ENCODE measurements around the gene KCTD2. TPM values are rescaled to one million over a fixed set of nuclear protein-coding genes. Genes with fewer than 3 reads are reported as not detected.

KCTD2 gene
- total RNA-seq, 1 donor from 2014 or later: 18.7 TPM

- no peak for DNase-seq
- H3K27ac Mint-ChIP-seq: no peak overlapping the region
- H3K4me3 Mint-ChIP-seq: no peak overlapping the region
- no peaks in the 10 kb centered on the region for H3K9me3 Mint-ChIP-seq
- intact Hi-C loops (cut with micrococcal nuclease): no loop called here
- H3K36me3 Mint-ChIP-seq (ENCODE audit: low read depth): peaks cover 6% of the 10 kb centered on the region
- H3K4me1 Mint-ChIP-seq: peaks cover 10% of the 10 kb centered on the region
- H3K27me3 Mint-ChIP-seq: no peaks in the 10 kb centered on the region
Measured at GRCh38 chr17:75096082-75096625, 49.1 kb downstream of the KCTD2 start.

GRCh38 chr17:75097865-75098264, 50.8 kb downstream of the KCTD2 start:
- Mint-ChIP-seq H3K36me3 (ENCODE audit: low read depth) (peaks cover 6% of the 10 kb centered on the region), H3K27me3 (no peaks in the 10 kb centered on the region), H3K4me1 (no peaks in the 10 kb centered on the region), H3K9me3 (no peaks in the 10 kb centered on the region), H3K27ac (no peak overlapping the region), H3K4me3 (no peak overlapping the region)
- intact Hi-C loops (cut with micrococcal nuclease): no loop called here
- no peak for DNase-seq

- Mint-ChIP-seq H3K36me3 (ENCODE audit: low read depth) (peaks cover 6% of the 10 kb centered on the region), H3K4me3 (no peak overlapping the region), H3K27ac (no peak overlapping the region), H3K27me3 (no peaks in the 10 kb centered on the region), H3K9me3 (no peaks in the 10 kb centered on the region), H3K4me1 (no peaks in the 10 kb centered on the region)
- no peak for DNase-seq
- intact Hi-C loops (cut with micrococcal nuclease): no loop called here
Measured at GRCh38 chr17:75098861-75099260, 51.8 kb downstream of the KCTD2 start.

- H3K9me3 Mint-ChIP-seq: no peaks in the 10 kb centered on the region
- H3K27me3 Mint-ChIP-seq: no peaks in the 10 kb centered on the region
- DNase-seq: no peak
- no peak overlapping the region for H3K4me3 Mint-ChIP-seq
- H3K36me3 Mint-ChIP-seq (ENCODE audit: low read depth): peaks cover 6% of the 10 kb centered on the region
- intact Hi-C loops (cut with micrococcal nuclease): no loop called here
- H3K27ac Mint-ChIP-seq: no peak overlapping the region
- no peaks in the 10 kb centered on the region for H3K4me1 Mint-ChIP-seq
Measured at GRCh38 chr17:75099881-75100595, 53.0 kb downstream of the KCTD2 start.

- H3K36me3 Mint-ChIP-seq (ENCODE audit: low read depth): peaks cover 6% of the 10 kb centered on the region
- no peaks in the 10 kb centered on the region for H3K9me3 Mint-ChIP-seq
- no peak overlapping the region for H3K4me3 Mint-ChIP-seq
- no peaks in the 10 kb centered on the region for H3K27me3 Mint-ChIP-seq
- intact Hi-C loops (cut with micrococcal nuclease): no loop called here
- H3K27ac Mint-ChIP-seq: no peak overlapping the region
- H3K4me1 Mint-ChIP-seq: peaks cover 2% of the 10 kb centered on the region
- no peak for DNase-seq
Measured at GRCh38 chr17:75102385-75102821, 55.4 kb downstream of the KCTD2 start.

GRCh38 chr17:75103601-75104554, 56.9 kb downstream of the KCTD2 start:
- Mint-ChIP-seq H3K27me3 (no peaks in the 10 kb centered on the region), H3K4me1 (peaks cover 6% of the 10 kb centered on the region), H3K27ac (no peak overlapping the region), H3K4me3 (no peak overlapping the region), H3K9me3 (no peaks in the 10 kb centered on the region), H3K36me3 (ENCODE audit: low read depth) (peaks cover 3% of the 10 kb centered on the region)
- intact Hi-C loops (cut with micrococcal nuclease): no loop called here
- no peak for DNase-seq

GRCh38 chr17:75105126-75106080, 58.4 kb downstream of the KCTD2 start:
- H3K27ac Mint-ChIP-seq: no peak overlapping the region
- H3K4me3 Mint-ChIP-seq: no peak overlapping the region
- peak; percentile 73 for DNase-seq
- H3K36me3 Mint-ChIP-seq (ENCODE audit: low read depth): peaks cover 3% of the 10 kb centered on the region
- H3K9me3 Mint-ChIP-seq: no peaks in the 10 kb centered on the region
- no peaks in the 10 kb centered on the region for H3K27me3 Mint-ChIP-seq
- peaks cover 11% of the 10 kb centered on the region for H3K4me1 Mint-ChIP-seq
- intact Hi-C loops (cut with micrococcal nuclease): no loop called here

GRCh38 chr17:75108193-75108592, 61.2 kb downstream of the KCTD2 start:
- H3K27me3 Mint-ChIP-seq: no peaks in the 10 kb centered on the region
- H3K27ac Mint-ChIP-seq: no peak overlapping the region
- no peak for DNase-seq
- peaks cover 7% of the 10 kb centered on the region for H3K36me3 Mint-ChIP-seq (ENCODE audit: low read depth)
- H3K9me3 Mint-ChIP-seq: no peaks in the 10 kb centered on the region
- intact Hi-C loops (cut with micrococcal nuclease): loop anchor here (2.0 kb wide), 2 partner anchors 21 to 61 kb away; partner anchors contain the start of genes ATP5PD, KCTD2 and SLC16A5
- peaks cover 21% of the 10 kb centered on the region for H3K4me1 Mint-ChIP-seq
- H3K4me3 Mint-ChIP-seq: peak overlapping the region; percentile 94

GRCh38 chr17:75109046-75109406, 62.0 kb downstream of the KCTD2 start:
- peak overlapping the region; percentile 41 for H3K27ac Mint-ChIP-seq
- H3K9me3 Mint-ChIP-seq: no peaks in the 10 kb centered on the region
- peaks cover 25% of the 10 kb centered on the region for H3K4me1 Mint-ChIP-seq
- intact Hi-C loops (cut with micrococcal nuclease): loop anchor here (2.0 kb wide), 2 partner anchors 22 to 62 kb away; partner anchors contain the start of genes ATP5PD, KCTD2 and SLC16A5
- no peaks in the 10 kb centered on the region for H3K27me3 Mint-ChIP-seq
- peaks cover 8% of the 10 kb centered on the region for H3K36me3 Mint-ChIP-seq (ENCODE audit: low read depth)
- peak overlapping the region; percentile 94 for H3K4me3 Mint-ChIP-seq
- no peak for DNase-seq

GRCh38 chr17:75109407-75110233, 62.6 kb downstream of the KCTD2 start, which contains the start of gene ARMC7:
ARMC7 (plus strand) TSS chr17:75109969; CDS start chr17:75110289, 320 bp downstream.
- Mint-ChIP-seq H3K36me3 (ENCODE audit: low read depth) (peaks cover 11% of the 10 kb centered on the region), H3K4me1 (peaks cover 31% of the 10 kb centered on the region), H3K27ac (peak within 1 kb of the TSS; percentile 83), H3K4me3 (peak within 1 kb of the TSS; percentile 94), H3K9me3 (no peaks in the 10 kb centered on the region), H3K27me3 (no peaks in the 10 kb centered on the region)
- intact Hi-C loops (cut with micrococcal nuclease): loop anchor here (2.0 to 10.0 kb wide), 4 partner anchors 23 to 145 kb away; partner anchors contain the start of genes ATP5PD, JPT1, KCTD2 and SLC16A5
- peak; percentile 99 for DNase-seq

- H3K27ac Mint-ChIP-seq: peak overlapping the region; percentile 81
- H3K4me1 Mint-ChIP-seq: peaks cover 36% of the 10 kb centered on the region
- H3K4me3 Mint-ChIP-seq: peak overlapping the region; percentile 94
- intact Hi-C loops (cut with micrococcal nuclease): loop anchor here (5.0 to 10.0 kb wide), 2 partner anchors 42 to 146 kb away; partner anchors contain the start of gene JPT1
- H3K36me3 Mint-ChIP-seq (ENCODE audit: low read depth): peaks cover 15% of the 10 kb centered on the region
- peak; percentile 74 for DNase-seq
- no peaks in the 10 kb centered on the region for H3K9me3 Mint-ChIP-seq
- no peaks in the 10 kb centered on the region for H3K27me3 Mint-ChIP-seq
Measured at GRCh38 chr17:75110234-75110937, 63.4 kb downstream of the KCTD2 start.
